MM.1S (cell line): ENCODE results near the gene PREP.

ENCODE experiments used
- CTCF ChIP-seq: fragments of 300-600 bp; sonication (generic); IDR thresholded peaks from 2 replicates; pipeline ENCODE4 v1.5.1; 2016; ENCODE audit warnings: antibody characterized with exemption, low read length, mixed read lengths
- EZH2 ChIP-seq: fragments of 300-600 bp; sonication (generic); optimal IDR thresholded peaks from 2 replicates; pipeline ENCODE3; 2017; ENCODE audit warnings: low read depth, mild to moderate bottlenecking, antibody characterized with exemption, low read length, mixed read lengths
- EZH2phosphoT487 ChIP-seq: fragments of 300-600 bp; sonication (generic); IDR thresholded peaks from 2 replicates; pipeline ENCODE4 v1.6.1; 2018; ENCODE audit warnings: antibody characterized with exemption, low read length

GRCh38 chr6:105321728-105322127 lies 81.2 kb downstream of the PREP start:
- TF ChIP-seq CTCF, result no peak
- TF ChIP-seq EZH2, result no peak
- TF ChIP-seq EZH2phosphoT487, result no peak
